Kidney tubule cell (primary cell): ENCODE results near the gene CTAG1B.
"Not testable (repeated sequence)": the region's sequence is repeated elsewhere in the genome, so short reads cannot be mapped to it uniquely, and the experiment has no call there.

ENCODE experiments used
- DNase-seq: peaks from one replicate; pipeline ENCODE4 v3.0.0-alpha.2; 2018; ENCODE audit warnings: low spot score

CTAG1B gene

GRCh38 chrX:154619182-154619581 lies at the start of gene CTAG1B:
Gene CTAG1B, minus strand, starts transcription at chrX:154619282. Its CDS starts 64 bp downstream, at chrX:154619218.
- DNase-seq = not testable (repeated sequence)

DNA sequence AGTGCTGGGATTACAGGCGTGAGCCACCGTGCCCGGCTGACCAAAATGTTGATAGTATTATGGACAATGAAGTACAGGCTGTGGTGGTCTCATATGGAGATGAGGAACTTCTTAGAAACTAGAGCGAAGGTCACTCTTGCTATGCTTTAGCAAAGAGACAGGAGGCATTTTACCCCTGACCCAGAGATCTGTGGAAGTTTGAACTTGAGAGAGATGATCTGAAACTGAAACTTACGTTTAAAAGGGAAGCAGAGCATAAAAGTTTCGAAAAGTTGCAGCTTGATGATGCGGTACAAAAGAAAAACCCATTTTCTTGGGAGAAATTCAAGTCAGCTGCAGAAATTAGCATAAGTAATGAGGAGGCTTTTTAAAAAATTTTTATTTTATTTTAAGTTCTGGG lies 42.8 kb upstream of the CTAG1B start:
- DNase-seq = no peak

GRCh38 chrX:154661170-154661569 lies 42.1 kb upstream of the CTAG1B start:
- DNase-seq = no peak

- DNase-seq = no peak
These were observed 41.5 kb upstream of the CTAG1B start for GRCh38 chrX:154660541-154660940.

DNA sequence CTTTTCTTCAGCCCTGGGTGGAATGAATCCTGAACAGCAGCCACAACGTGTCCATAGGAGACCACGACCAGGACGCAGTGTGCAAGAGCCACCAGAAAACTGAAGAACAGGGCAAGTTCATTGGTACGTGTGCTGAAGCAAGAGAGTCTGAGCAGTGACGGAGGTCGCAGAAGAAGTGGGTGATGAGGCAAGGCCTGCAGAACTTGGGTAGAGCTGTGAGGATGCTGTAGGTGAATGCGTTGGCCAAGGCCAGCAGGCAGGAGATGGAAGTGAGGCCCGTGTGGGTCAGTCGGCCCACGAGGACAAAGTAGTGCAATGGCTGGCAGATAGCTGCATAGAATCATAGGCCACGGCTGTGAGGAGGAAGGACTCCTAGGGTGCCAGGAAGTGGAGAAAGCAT lies 39.9 kb upstream of the CTAG1B start:
- no peak for DNase-seq

- no peak for DNase-seq
These were observed 39.1 kb upstream of the CTAG1B start for GRCh38 chrX:154658187-154658586.

- no peak for DNase-seq
These were observed 38.2 kb upstream of the CTAG1B start for GRCh38 chrX:154657226-154657805.

DNA sequence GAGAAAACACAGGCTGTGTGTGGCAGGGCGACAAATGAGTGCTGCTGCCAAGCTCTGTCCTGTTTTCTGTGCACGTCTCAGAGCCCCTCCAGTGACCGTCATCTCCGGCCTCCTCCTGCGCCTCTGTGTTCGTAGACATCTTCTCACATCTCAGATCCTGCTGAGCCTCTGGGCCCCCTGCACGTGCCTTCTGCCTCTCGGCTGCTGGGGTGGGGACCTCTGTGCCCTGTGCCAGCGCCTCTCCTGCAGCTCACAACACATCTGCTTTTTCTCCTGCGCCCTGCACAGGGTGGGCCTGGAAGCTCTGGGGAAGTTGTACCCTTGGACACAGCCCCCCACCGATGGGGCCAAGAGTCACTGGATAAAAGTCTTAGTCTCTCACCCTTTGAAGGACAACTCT lies 36.7 kb upstream of the CTAG1B start:
- DNase-seq = no peak

- no peak for DNase-seq
These were observed 36.3 kb upstream of the CTAG1B start for GRCh38 chrX:154655346-154655745.

DNA sequence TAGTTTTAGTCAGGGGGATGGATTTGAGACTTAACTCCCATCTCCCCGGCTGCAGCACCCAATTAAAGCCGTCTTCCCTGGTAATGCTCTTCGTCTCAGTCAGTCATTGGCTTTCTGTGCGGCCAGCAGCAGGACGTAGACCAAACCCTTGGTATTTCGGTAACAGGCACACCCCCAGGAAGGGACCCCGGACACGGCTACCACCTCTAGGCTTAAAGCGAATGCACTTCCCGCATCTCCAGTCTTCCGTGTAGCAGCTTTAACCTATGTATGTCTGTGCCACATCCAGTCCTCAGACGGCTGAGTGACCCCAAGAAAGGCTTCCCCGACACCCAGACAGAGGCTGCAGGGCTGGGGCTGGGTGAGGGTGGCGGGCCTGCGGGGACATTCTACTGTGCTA lies 35.8 kb upstream of the CTAG1B start:
- DNase-seq = no peak

- DNase-seq = no peak
These were observed 35.3 kb upstream of the CTAG1B start for GRCh38 chrX:154654372-154654771.

- DNase-seq = not testable (repeated sequence)
These were observed 34.3 kb upstream of the CTAG1B start, which contains the start of gene CTAG2 for GRCh38 chrX:154653413-154653812. Gene CTAG2, minus strand, starts transcription at chrX:154653579. Its CDS starts 64 bp downstream, at chrX:154653515.

- no peak for DNase-seq
These were observed 33.9 kb upstream of the CTAG1B start for GRCh38 chrX:154653048-154653401.

- no peak for DNase-seq
These were observed 33.4 kb upstream of the CTAG1B start for GRCh38 chrX:154652311-154653047.

DNA sequence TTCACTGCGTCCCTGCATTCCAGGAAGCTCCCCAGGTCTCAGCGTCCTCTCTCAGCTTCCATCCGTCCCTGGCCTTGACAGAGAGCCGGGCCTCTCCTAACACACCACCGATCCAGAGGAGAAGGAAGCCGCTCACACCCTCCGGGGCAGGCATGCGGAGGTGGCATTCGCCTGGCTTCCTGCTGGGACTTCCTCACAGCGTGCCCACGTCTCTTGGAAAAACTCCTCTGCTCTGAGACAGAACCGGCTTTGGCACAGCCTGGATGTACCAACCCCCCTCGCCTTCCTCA lies 31.1 kb upstream of the CTAG1B start:
- DNase-seq = no peak

GRCh38 chrX:154649503-154650220 lies 30.6 kb upstream of the CTAG1B start:
- DNase-seq = no peak

- DNase-seq = no peak
These were observed 29.8 kb upstream of the CTAG1B start for GRCh38 chrX:154648931-154649330.

- DNase-seq = not testable (repeated sequence)
These were observed 26.8 kb upstream of the CTAG1B start for GRCh38 chrX:154645745-154646378.

- DNase-seq = not testable (repeated sequence)
These were observed 24.6 kb upstream of the CTAG1B start for GRCh38 chrX:154643708-154644107.

- DNase-seq = not testable (repeated sequence)
These were observed 22.7 kb upstream of the CTAG1B start for GRCh38 chrX:154641740-154642139.

DNA sequence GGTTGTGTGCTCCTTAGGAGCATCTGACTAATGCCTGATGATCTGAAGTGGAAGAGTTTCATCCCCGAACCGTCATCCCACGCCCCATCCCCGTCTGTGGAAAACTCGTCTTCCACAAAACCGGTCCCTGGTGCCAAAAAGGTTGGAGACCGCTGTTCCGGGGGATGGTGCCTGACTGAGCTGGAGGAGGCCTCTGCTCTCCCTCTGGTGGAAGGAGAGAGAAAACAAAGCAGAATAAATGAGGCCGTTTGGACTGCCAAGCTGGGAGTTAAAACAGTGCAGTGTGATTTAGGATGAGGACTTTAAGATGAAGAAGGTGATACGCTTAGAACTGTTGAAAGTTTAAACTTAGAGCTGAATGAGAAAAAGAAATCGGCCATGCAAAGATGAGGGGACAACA lies 14.6 kb upstream of the CTAG1B start:
- not testable (repeated sequence) for DNase-seq

GRCh38 chrX:154630949-154631348 lies 11.9 kb upstream of the CTAG1B start:
- not testable (repeated sequence) for DNase-seq

DNA sequence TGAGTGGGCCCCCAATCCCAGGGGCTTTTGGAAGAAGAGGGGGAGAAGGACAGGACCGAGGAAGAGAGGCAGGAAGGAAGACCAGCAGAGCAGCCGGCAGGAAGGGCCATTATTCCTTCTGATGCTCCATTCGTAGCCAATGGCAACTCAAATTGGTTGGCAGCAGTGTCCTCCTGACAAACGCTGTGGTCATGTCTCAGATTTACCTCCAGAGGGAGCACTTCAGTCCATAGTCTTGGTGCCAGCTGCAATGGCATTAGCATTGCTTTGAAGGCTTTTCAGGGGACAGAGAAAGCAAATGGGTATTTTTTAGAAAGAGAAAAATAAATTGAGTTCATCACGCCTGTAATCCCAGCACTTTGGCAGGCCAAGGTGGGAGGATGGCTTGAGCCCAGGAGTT lies 9.9 kb upstream of the CTAG1B start:
- not testable (repeated sequence) for DNase-seq
